Measurements from ENCODE around the gene PVALB. TPM values are rescaled to one million over a fixed set of nuclear protein-coding genes. Genes with fewer than 3 reads are reported as not detected.

PVALB gene
- polyA plus RNA-seq, 3 donors: 0.65 TPM; not detected in 2

GRCh38 chr22:36781656-36782627 lies 34.9 kb downstream of the PVALB start:
- Histone ChIP-seq H2AFZ (ENCODE audit: insufficient read depth, low read depth, low read length, poor library complexity, severe bottlenecking) (no peak overlapping the region), H3K4me3 (replicated peaks in 1 of 3; ENCODE audit: low read depth in 2 of 3, low read length in 3 of 3) (no peak overlapping the region), H3K36me3 (replicated peaks in 1 of 2; ENCODE audit: control insufficient read depth in 1 of 2, insufficient read depth in 2 of 2, low read length in 2 of 2) (no peaks in the 10 kb centered on the region), H3K9ac (ENCODE audit: insufficient read depth, low read length, poor library complexity, severe bottlenecking) (no peak overlapping the region), H3K27me3 (ENCODE audit: control insufficient read depth in 2 of 2, insufficient read depth in 2 of 2, low read length in 2 of 2) (peaks cover 0 to 6% of the 10 kb centered on the region in 2 donors), H3K79me2 (ENCODE audit: insufficient read depth, low read length) (no peaks in the 10 kb centered on the region), H3K27ac (ENCODE audit: low read depth in 1 of 2, low read length in 2 of 2) (no peak overlapping the region), H4K20me1 (ENCODE audit: insufficient read depth, low read length) (no peaks in the 10 kb centered on the region), H3K9me3 (replicated peaks in 1 of 2; ENCODE audit: control insufficient read depth in 1 of 2, insufficient read depth in 1 of 2, low read length in 2 of 2) (no peaks in the 10 kb centered on the region), H3K4me2 (replicated peaks; ENCODE audit: extremely low read depth, low read length, poor library complexity, severe bottlenecking) (no peak overlapping the region), H3K4me1 (ENCODE audit: control insufficient read depth in 1 of 2, insufficient read depth in 2 of 2, low read length in 2 of 2) (peaks cover 3 to 7% of the 10 kb centered on the region in 2 donors)
- intact Hi-C loops (cut with micrococcal nuclease): loop anchor here (2.0 kb wide), 3 partner anchors 75 to 201 kb away; no protein-coding TSS in a partner anchor
- H3K27me3 Mint-ChIP-seq (ENCODE audit: low read depth in 3 of 3): peaks cover 10 to 28% (median 27%) of the 10 kb centered on the region in 3 donors
- peak; percentile 78 to 88 (median 78) for DNase-seq
- H3K36me3 Mint-ChIP-seq: no peaks in the 10 kb centered on the region
- H3K4me1 Mint-ChIP-seq: peaks cover 10% of the 10 kb centered on the region
- peak; percentile 94 for TF ChIP-seq CTCF (IDR thresholded peaks at IDR 0.05)
- H3K27ac Mint-ChIP-seq: peak overlapping the region in 2 of 7 donors; percentile 57 to 63
- peaks cover 0 to 3% (median 0%) of the 10 kb centered on the region in 7 donors for H3K9me3 Mint-ChIP-seq
- H3K4me3 Mint-ChIP-seq: peak overlapping the region in 1 of 2 donors; percentile 37
- 19% methylated on average over 24 of the region's 33 CpGs for WGBS (ENCODE audit: insufficient coverage)

- no peak overlapping the region for H3K4me3 ChIP-seq (replicated peaks in 1 of 3; ENCODE audit: low read depth in 2 of 3, low read length in 3 of 3)
- H3K4me2 ChIP-seq (replicated peaks; ENCODE audit: extremely low read depth, low read length, poor library complexity, severe bottlenecking): no peak overlapping the region
- peaks cover 0 to 1% (median 0%) of the 10 kb centered on the region in 7 donors for H3K9me3 Mint-ChIP-seq
- peaks cover 0 to 4% of the 10 kb centered on the region in 2 donors for H3K27me3 ChIP-seq (ENCODE audit: control insufficient read depth in 2 of 2, insufficient read depth in 2 of 2, low read length in 2 of 2)
- intact Hi-C loops (cut with micrococcal nuclease): loop anchor here (5.0 to 10.0 kb wide), 2 partner anchors 243 to 251 kb away; partner anchors contain the start of gene EIF3D (in 1 of the 2)
- H3K27ac ChIP-seq (ENCODE audit: low read depth in 1 of 2, low read length in 2 of 2): no peak overlapping the region
- H3K4me3 Mint-ChIP-seq: no peak overlapping the region
- H3K9me3 ChIP-seq (replicated peaks in 1 of 2; ENCODE audit: control insufficient read depth in 1 of 2, insufficient read depth in 1 of 2, low read length in 2 of 2): no peaks in the 10 kb centered on the region
- peaks cover 7 to 11% (median 10%) of the 10 kb centered on the region in 3 donors for H3K27me3 Mint-ChIP-seq (ENCODE audit: low read depth in 3 of 3)
- no peak for TF ChIP-seq CTCF (IDR thresholded peaks at IDR 0.05)
- peaks cover 20 to 33% of the 10 kb centered on the region in 2 donors for H3K4me1 ChIP-seq (ENCODE audit: control insufficient read depth in 1 of 2, insufficient read depth in 2 of 2, low read length in 2 of 2)
- no peak for DNase-seq
- H3K36me3 Mint-ChIP-seq: no peaks in the 10 kb centered on the region
- peaks cover 30% of the 10 kb centered on the region for H3K4me1 Mint-ChIP-seq
- peaks cover 6% of the 10 kb centered on the region for H3K79me2 ChIP-seq (ENCODE audit: insufficient read depth, low read length)
- no peaks in the 10 kb centered on the region for H4K20me1 ChIP-seq (ENCODE audit: insufficient read depth, low read length)
- peak overlapping the region in 1 of 7 donors; percentile 53 for H3K27ac Mint-ChIP-seq
- no peaks in the 10 kb centered on the region for H3K36me3 ChIP-seq (replicated peaks in 1 of 2; ENCODE audit: control insufficient read depth in 1 of 2, insufficient read depth in 2 of 2, low read length in 2 of 2)
- H2AFZ ChIP-seq (ENCODE audit: insufficient read depth, low read depth, low read length, poor library complexity, severe bottlenecking): no peak overlapping the region
- no peak overlapping the region for H3K9ac ChIP-seq (ENCODE audit: insufficient read depth, low read length, poor library complexity, severe bottlenecking)
Observed at GRCh38 chr22:36778020-36778419, 38.8 kb downstream of the PVALB start.

All from CD14-positive monocyte (primary cell).